Epithelial cell of proximal tubule (primary cell): ENCODE results near the gene THSD7A. TPM values are rescaled to one million over a fixed set of nuclear protein-coding genes. Genes with fewer than 3 reads are reported as not detected.

ENCODE experiments used
- DNase-seq: peaks from one replicate; pipeline ENCODE4 v3.0.0-alpha.2; 2011; ENCODE audit warnings: low read depth
- H3K4me3 ChIP-seq: 2 replicates; pipeline ENCODE4 v1.5.1; 2011; ENCODE audit warnings: low read depth, mild to moderate bottlenecking, low read length
- total RNA-seq: library from RNA; depleted of rRNA; stranded (reverse); fragments of >200 nt; gene quantifications from 2 replicates; pipeline ENCODE4 v1.2.3, GENCODE V29; 2015
- TF ChIP-seq, protein P1 (sequence below): conservative IDR thresholded peaks from 2 replicates; pipeline ENCODE4 v1.5.1; 2012; ENCODE audit warnings: low read depth, mild to moderate bottlenecking, low read length

The THSD7A gene
- total RNA-seq, 1 donor from 2014 or later: 2.0 TPM

DNA sequence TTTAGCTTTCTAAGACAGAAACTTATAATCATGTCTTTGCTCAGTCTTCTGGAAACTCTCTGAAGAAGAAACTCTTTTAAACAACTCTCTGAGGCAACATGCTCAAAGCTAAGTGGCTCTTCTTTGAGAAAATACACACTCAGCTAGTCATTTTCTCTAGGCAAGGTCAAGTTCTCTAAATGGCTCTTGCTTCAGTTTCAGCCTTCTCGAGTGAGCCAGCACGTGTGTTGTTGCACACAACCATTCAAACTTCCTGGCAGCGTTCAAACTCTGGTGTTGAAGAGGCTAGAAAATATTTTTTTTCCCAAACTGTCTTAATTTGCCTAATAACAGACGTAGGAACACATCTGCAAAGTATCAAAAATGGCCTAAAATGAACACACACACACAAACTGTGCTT is 129.1 kb downstream of the THSD7A start:
- no peak for DNase-seq

GRCh38 chr7:11701829-11702560 is 130.0 kb downstream of the THSD7A start:
- H3K4me3 ChIP-seq: no peak overlapping the region
- DNase-seq: no peak
- TF ChIP-seq, protein P1, sequence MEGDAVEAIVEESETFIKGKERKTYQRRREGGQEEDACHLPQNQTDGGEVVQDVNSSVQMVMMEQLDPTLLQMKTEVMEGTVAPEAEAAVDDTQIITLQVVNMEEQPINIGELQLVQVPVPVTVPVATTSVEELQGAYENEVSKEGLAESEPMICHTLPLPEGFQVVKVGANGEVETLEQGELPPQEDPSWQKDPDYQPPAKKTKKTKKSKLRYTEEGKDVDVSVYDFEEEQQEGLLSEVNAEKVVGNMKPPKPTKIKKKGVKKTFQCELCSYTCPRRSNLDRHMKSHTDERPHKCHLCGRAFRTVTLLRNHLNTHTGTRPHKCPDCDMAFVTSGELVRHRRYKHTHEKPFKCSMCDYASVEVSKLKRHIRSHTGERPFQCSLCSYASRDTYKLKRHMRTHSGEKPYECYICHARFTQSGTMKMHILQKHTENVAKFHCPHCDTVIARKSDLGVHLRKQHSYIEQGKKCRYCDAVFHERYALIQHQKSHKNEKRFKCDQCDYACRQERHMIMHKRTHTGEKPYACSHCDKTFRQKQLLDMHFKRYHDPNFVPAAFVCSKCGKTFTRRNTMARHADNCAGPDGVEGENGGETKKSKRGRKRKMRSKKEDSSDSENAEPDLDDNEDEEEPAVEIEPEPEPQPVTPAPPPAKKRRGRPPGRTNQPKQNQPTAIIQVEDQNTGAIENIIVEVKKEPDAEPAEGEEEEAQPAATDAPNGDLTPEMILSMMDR: no peak

More for the DNA sequence above, 129.1 kb downstream of the THSD7A start:
- TF ChIP-seq, protein P1: no peak
- H3K4me3 ChIP-seq: no peak overlapping the region

DNA sequence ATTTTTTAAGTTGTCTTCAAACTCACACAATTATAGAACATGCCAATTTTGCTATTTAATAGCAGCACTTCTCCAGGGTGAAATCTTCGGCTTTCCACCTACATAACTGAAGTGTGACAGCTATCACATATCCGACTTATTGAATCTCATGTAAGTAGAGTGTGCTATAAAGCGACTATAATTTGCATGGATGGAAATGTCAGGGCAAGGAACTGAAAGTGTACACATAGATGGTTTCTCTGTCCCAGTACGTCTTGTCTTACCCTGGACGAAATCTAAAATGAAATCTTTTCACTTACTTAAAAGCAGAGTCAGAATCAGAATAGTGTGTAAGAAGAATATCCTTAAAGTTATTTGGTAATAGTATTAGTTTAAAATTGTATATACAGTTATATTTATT is 132.3 kb downstream of the THSD7A start:
- no peak for DNase-seq
- no peak overlapping the region for H3K4me3 ChIP-seq
- TF ChIP-seq, protein P1: no peak

DNA sequence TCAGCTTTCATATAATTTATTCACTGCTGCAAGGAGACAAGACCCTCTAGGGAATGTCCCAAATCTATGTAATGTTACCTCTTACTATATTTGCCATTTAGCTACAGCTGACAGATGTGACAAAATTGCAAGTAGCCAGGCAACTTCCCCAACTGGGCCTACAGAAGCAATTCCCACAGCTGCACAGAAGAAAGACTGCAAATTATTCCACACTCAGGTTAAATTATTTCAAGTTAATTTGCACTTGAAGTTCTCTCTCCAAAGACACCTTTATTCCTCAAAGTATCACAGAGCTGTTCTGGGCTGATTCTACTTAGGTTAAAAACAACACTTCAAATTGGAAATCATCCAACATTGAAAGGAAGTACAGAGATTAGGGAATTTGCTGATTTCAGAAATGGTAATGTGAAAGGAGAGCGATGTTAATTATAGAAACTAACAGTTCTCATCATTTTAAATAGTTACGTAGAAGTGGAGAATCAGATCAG is 133.6 kb downstream of the THSD7A start:
- DNase-seq: no peak
- TF ChIP-seq, protein P1: no peak
- no peak overlapping the region for H3K4me3 ChIP-seq

GRCh38 chr7:11690395-11690794 is 141.6 kb downstream of the THSD7A start:
- TF ChIP-seq, protein P1: no peak
- no peak for DNase-seq
- H3K4me3 ChIP-seq: no peak overlapping the region

DNA sequence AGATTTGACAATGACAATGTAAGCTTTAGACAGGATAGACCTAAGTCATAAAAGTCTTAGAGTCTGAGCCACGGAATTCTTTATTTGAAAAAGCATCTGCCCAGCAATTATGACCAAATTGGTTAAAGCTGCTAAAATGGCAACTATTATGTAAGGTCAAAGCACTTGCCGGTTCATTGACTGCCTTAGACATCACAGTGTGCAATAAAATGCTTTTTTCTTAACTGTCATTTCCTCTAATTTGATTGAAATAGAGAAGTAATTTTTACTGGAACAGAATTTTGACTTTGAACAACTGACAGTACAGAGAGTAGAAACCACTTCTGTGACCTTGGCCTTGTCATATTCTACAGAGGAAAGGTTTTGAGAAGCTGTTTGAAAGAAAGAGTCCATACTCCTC is 142.9 kb downstream of the THSD7A start:
- TF ChIP-seq, protein P1: no peak
- DNase-seq: no peak
- H3K4me3 ChIP-seq: no peak overlapping the region

DNA sequence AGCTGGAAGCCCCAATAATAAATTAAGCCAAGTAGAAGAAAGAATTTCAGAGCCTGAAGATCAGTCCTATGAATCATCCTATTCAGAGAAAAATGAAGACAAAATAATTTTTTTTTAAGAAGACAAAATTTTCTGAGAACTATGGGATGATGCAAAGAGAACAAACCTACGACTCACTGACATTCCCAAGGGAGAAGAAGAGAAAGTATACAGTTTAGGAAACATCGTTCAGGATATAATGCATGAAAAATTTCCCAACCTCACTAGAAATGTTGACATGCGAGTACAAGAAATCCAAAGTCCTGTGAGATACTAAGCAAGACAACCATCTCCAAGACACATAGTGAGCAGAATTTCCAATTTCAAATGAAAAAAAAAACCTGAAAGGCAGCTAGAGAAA is 150.5 kb downstream of the THSD7A start:
- H3K4me3 ChIP-seq: no peak overlapping the region
- TF ChIP-seq, protein P1: no peak
- no peak for DNase-seq
